Measurements from ENCODE around the gene D2HGDH.

Gene D2HGDH

DNA sequence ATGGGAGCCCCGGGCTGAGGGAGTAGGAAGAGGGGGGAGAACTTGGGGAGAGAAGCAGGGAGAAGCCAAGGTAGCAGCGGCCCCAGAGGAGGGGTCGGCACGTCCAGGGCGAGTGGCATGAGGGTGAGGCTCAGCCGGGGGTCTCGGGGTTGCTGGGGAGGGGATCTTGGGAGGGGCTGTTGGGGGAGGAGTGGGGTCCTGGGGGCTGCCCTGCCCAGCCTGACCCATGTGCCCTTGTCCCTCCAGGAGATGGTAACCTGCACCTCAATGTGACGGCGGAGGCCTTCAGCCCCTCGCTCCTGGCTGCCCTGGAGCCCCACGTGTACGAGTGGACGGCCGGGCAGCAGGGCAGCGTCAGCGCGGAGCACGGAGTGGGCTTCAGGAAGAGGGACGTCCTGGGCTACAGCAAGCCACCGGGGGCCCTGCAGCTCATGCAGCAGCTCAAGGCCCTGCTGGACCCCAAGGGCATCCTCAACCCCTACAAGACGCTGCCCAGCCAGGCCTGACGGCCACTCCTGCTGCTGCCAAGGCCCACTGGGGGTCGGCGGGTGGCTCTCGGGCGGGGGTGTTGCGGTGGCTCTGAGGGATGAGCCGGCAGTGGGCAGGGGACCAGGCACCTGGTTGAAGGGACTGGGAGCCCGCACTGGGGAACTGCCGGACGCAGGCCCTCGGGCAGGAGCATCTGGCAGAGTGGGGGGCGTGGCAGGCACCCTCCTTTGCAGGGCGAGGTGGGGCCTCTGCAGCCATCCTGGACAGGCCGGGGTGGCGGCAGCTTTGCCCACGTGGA is 33.2 kb downstream of the D2HGDH start:
- no peak overlapping the region for H3K27ac ChIP-seq (ENCODE audit: insufficient read depth in 1 of 2, low read depth in 1 of 2, low read length in 2 of 2, poor library complexity in 1 of 2, severe bottlenecking in 2 of 2)

DNA sequence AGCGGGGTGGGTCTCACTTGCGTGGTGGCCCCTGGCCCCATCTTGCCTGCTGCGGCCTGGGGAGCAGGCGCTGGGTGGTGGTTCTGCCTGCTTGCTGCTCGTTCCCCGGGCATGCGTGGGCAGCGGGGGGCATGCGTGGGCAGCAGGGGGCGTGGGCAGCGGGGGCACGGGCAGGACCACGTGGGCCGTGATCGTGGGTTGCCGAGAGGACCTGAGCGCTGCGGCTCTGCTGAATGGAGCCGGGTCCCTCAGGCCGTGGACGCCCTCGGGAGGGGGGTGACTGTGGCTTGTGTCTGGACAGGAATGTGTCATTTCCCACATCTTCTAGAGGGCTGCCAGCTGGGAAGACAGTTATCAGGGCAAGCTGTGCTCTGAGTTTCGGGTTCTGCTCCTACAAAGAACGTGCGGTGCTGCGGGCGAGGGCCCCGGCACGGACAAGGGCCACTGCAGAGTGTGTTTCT is 33.9 kb downstream of the D2HGDH start:
- ChIA-PET CTCF (no interaction called here), POLR2A (no interaction called here)
- DNase-seq = no peak
- Histone ChIP-seq H3K27me3 (replicated peaks in 2 of 5; ENCODE audit: control insufficient read depth in 4 of 5, insufficient read depth in 5 of 5, low read length in 4 of 5) (no peaks in the 10 kb centered on the region), H3K36me3 (ENCODE audit: control insufficient read depth in 4 of 4, insufficient read depth in 4 of 4, low read length in 3 of 4) (peaks cover 0 to 9% (median 3%) of the 10 kb centered on the region in 4 experiments), H3K4me1 (ENCODE audit: control extremely low read depth in 1 of 4, control insufficient read depth in 4 of 4, insufficient read depth in 4 of 4, low read length in 3 of 4) (peaks cover 0 to 25% (median 2%) of the 10 kb centered on the region in 4 experiments), H3K4me3 (ENCODE audit: control insufficient read depth in 1 of 7, extremely low read depth in 1 of 7, insufficient read depth in 4 of 7, low read depth in 2 of 7, low read length in 6 of 7) (no peak overlapping the region), H3K27ac (ENCODE audit: insufficient read depth in 1 of 2, low read depth in 1 of 2, low read length in 2 of 2, poor library complexity in 1 of 2, severe bottlenecking in 2 of 2) (no peak overlapping the region), H3K9me3 (ENCODE audit: control extremely low read depth in 1 of 5, control insufficient read depth in 4 of 5, insufficient read depth in 2 of 5, low read depth in 1 of 5, low read length in 4 of 5) (no peaks in the 10 kb centered on the region)
- WGBS (ENCODE audit: insufficient coverage) = 94% methylated on average over 24 of the region's 29 CpGs

More for the DNA sequence above, 33.2 kb downstream of the D2HGDH start:
- Histone ChIP-seq H3K4me3 (ENCODE audit: control insufficient read depth in 1 of 7, extremely low read depth in 1 of 7, insufficient read depth in 4 of 7, low read depth in 2 of 7, low read length in 6 of 7) (no peak overlapping the region), H3K9me3 (ENCODE audit: control extremely low read depth in 1 of 5, control insufficient read depth in 4 of 5, insufficient read depth in 2 of 5, low read depth in 1 of 5, low read length in 4 of 5) (no peaks in the 10 kb centered on the region), H3K36me3 (ENCODE audit: control insufficient read depth in 4 of 4, insufficient read depth in 4 of 4, low read length in 3 of 4) (peaks cover 0 to 9% (median 3%) of the 10 kb centered on the region in 4 experiments), H3K4me1 (ENCODE audit: control extremely low read depth in 1 of 4, control insufficient read depth in 4 of 4, insufficient read depth in 4 of 4, low read length in 3 of 4) (peaks cover 0 to 26% (median 2%) of the 10 kb centered on the region in 4 experiments), H3K27me3 (replicated peaks in 2 of 5; ENCODE audit: control insufficient read depth in 4 of 5, insufficient read depth in 5 of 5, low read length in 4 of 5) (no peaks in the 10 kb centered on the region)
- CTCF ChIA-PET = no interaction called here
- POLR2A ChIA-PET = no interaction called here
- WGBS (ENCODE audit: insufficient coverage) = 97% methylated on average over 30 of the region's 37 CpGs
- no peak for DNase-seq

DNA sequence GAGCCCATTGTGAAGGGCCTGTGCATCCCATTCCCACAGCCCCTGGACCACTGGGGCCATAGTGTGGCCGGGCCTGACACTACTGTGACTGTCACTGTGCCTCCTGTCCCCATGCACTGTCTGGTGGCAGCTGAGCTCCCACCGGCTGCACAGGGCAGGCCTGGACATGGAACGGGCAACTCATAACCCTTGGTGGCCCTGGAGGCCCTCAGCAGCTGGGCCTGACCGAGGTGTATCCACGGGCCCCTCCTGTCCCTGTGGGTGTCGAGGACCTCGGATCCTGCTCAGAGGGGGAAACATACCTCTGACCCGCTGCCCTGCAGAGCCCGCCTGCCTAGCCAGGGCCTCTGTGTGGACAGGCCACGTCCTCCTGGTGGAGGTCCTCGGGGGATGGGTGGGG is 34.4 kb downstream of the D2HGDH start:
- CTCF ChIA-PET = no interaction called here
- Histone ChIP-seq H3K27ac (ENCODE audit: insufficient read depth in 1 of 2, low read depth in 1 of 2, low read length in 2 of 2, poor library complexity in 1 of 2, severe bottlenecking in 2 of 2) (no peak overlapping the region), H3K36me3 (ENCODE audit: control insufficient read depth in 4 of 4, insufficient read depth in 4 of 4, low read length in 3 of 4) (peaks cover 0 to 9% (median under 1%) of the 10 kb centered on the region in 4 experiments), H3K9me3 (ENCODE audit: control extremely low read depth in 1 of 5, control insufficient read depth in 4 of 5, insufficient read depth in 2 of 5, low read depth in 1 of 5, low read length in 4 of 5) (no peaks in the 10 kb centered on the region), H3K27me3 (replicated peaks in 2 of 5; ENCODE audit: control insufficient read depth in 4 of 5, insufficient read depth in 5 of 5, low read length in 4 of 5) (no peaks in the 10 kb centered on the region), H3K4me1 (ENCODE audit: control extremely low read depth in 1 of 4, control insufficient read depth in 4 of 4, insufficient read depth in 4 of 4, low read length in 3 of 4) (peaks cover 0 to 19% (median 2%) of the 10 kb centered on the region in 4 experiments), H3K4me3 (ENCODE audit: control insufficient read depth in 1 of 7, extremely low read depth in 1 of 7, insufficient read depth in 4 of 7, low read depth in 2 of 7, low read length in 6 of 7) (no peak overlapping the region)
- WGBS (ENCODE audit: insufficient coverage) = 95% methylated on average over 10 of the region's 11 CpGs
- POLR2A ChIA-PET = no interaction called here
- no peak for DNase-seq

DNA sequence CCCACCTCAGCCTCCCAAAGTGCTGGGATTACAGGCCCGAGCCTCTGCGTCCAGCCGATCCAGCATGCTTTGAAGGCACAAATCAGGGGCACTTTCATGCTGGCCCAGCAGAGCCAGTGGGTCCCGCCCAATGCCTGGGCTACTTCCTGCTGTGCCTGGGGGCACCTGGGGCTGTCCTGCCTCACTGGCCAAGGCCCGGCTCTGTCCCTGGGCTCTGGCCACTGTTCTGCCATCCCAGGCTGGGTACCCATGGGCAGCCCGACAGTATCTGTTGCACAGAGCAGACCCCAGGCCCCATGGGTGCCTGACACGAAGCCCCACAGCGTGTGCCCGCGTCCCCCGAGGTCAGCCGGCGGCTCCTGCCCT is 35.4 kb downstream of the D2HGDH start:
- Histone ChIP-seq H3K36me3 (ENCODE audit: control insufficient read depth in 4 of 4, insufficient read depth in 4 of 4, low read length in 3 of 4) (peaks cover 0 to 9% (median under 1%) of the 10 kb centered on the region in 4 experiments), H3K4me1 (ENCODE audit: control extremely low read depth in 1 of 4, control insufficient read depth in 4 of 4, insufficient read depth in 4 of 4, low read length in 3 of 4) (peaks cover 0 to 16% (median 5%) of the 10 kb centered on the region in 4 experiments), H3K9me3 (ENCODE audit: control extremely low read depth in 1 of 5, control insufficient read depth in 4 of 5, insufficient read depth in 2 of 5, low read depth in 1 of 5, low read length in 4 of 5) (no peaks in the 10 kb centered on the region), H3K27ac (ENCODE audit: insufficient read depth in 1 of 2, low read depth in 1 of 2, low read length in 2 of 2, poor library complexity in 1 of 2, severe bottlenecking in 2 of 2) (no peak overlapping the region), H3K4me3 (ENCODE audit: control insufficient read depth in 1 of 7, extremely low read depth in 1 of 7, insufficient read depth in 4 of 7, low read depth in 2 of 7, low read length in 6 of 7) (no peak overlapping the region), H3K27me3 (replicated peaks in 2 of 5; ENCODE audit: control insufficient read depth in 4 of 5, insufficient read depth in 5 of 5, low read length in 4 of 5) (no peaks in the 10 kb centered on the region)
- no peak for DNase-seq
- 91% methylated on average over 13 of the region's 13 CpGs for WGBS (ENCODE audit: insufficient coverage)
- POLR2A ChIA-PET = no interaction called here
- CTCF ChIA-PET = no interaction called here

DNA sequence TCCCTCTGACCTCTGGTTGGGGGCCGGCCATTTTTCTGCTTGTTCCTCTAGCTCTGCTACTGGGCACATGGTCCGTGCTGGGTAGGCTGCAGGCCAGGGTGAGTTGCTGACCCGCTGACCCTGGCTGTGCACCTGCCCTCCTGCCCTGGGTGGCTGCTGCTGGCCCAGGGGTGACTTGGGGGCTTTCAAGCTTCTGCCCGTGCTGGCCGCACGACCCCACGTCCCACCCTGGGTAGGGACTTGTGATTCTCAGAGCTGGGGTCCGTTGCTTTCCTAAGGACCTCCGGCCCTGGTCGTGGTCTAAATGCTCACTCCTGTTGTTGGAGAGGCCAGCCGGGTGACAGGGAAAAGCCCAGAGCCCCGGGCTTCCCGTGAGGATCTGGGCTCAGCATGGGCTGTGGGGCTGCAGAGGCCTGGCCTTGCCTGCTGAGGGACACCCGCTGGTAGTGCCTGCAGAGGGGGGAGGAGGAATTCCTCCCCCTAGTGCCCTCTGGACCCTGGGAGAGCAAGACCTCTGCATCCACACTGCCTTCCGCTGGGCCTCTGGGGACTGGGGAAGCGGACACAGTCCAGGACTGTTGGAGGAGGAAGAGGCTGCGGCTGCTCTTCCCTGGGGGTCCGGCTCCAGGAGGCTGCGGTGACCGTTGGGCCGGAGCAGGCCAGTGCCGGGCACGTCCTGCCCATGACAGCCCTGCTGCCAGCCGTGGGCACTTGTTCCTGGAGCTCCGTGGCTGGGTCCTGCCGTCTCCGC is 35.9 kb downstream of the D2HGDH start:
- CTCF ChIA-PET = no interaction called here
- POLR2A ChIA-PET = no interaction called here
- WGBS (ENCODE audit: insufficient coverage) = 91% methylated on average over 26 of the region's 27 CpGs
- H3K4me1 ChIP-seq (ENCODE audit: control extremely low read depth in 1 of 4, control insufficient read depth in 4 of 4, insufficient read depth in 4 of 4, low read length in 3 of 4) = peaks cover 0 to 16% (median 9%) of the 10 kb centered on the region in 4 experiments
- no peak overlapping the region for H3K27ac ChIP-seq (ENCODE audit: insufficient read depth in 1 of 2, low read depth in 1 of 2, low read length in 2 of 2, poor library complexity in 1 of 2, severe bottlenecking in 2 of 2)
- H3K36me3 ChIP-seq (ENCODE audit: control insufficient read depth in 4 of 4, insufficient read depth in 4 of 4, low read length in 3 of 4) = peaks cover 0 to 9% (median under 1%) of the 10 kb centered on the region in 4 experiments
- H3K9me3 ChIP-seq (ENCODE audit: control extremely low read depth in 1 of 5, control insufficient read depth in 4 of 5, insufficient read depth in 2 of 5, low read depth in 1 of 5, low read length in 4 of 5) = no peaks in the 10 kb centered on the region
- no peak overlapping the region for H3K4me3 ChIP-seq (ENCODE audit: control insufficient read depth in 1 of 7, extremely low read depth in 1 of 7, insufficient read depth in 4 of 7, low read depth in 2 of 7, low read length in 6 of 7)
- no peak for DNase-seq
- H3K27me3 ChIP-seq (replicated peaks in 2 of 5; ENCODE audit: control insufficient read depth in 4 of 5, insufficient read depth in 5 of 5, low read length in 4 of 5) = no peaks in the 10 kb centered on the region

DNA sequence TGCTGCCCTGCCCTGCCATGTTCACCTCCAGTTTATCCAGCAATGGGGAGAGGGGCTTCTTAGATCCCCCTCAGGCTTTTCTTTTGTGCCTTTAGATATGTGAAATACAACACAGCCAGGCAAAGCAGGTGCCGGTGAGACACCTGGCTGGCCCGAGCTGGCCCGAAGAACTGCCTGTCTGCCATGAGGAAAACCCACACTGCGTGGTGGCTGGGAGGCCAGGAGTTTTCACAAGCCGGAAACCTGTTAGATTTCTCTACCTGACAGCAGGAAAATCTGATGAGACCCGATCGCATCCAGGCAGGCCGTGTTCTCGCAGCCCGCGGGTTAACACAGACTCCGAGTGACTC is 36.5 kb downstream of the D2HGDH start:
- POLR2A ChIA-PET = no interaction called here
- DNase-seq = no peak
- no peaks in the 10 kb centered on the region for H3K9me3 ChIP-seq (ENCODE audit: control extremely low read depth in 1 of 5, control insufficient read depth in 4 of 5, insufficient read depth in 2 of 5, low read depth in 1 of 5, low read length in 4 of 5)
- no peaks in the 10 kb centered on the region for H3K27me3 ChIP-seq (replicated peaks in 2 of 5; ENCODE audit: control insufficient read depth in 4 of 5, insufficient read depth in 5 of 5, low read length in 4 of 5)
- no peak overlapping the region for H3K27ac ChIP-seq (ENCODE audit: insufficient read depth in 1 of 2, low read depth in 1 of 2, low read length in 2 of 2, poor library complexity in 1 of 2, severe bottlenecking in 2 of 2)
- H3K36me3 ChIP-seq (ENCODE audit: control insufficient read depth in 4 of 4, insufficient read depth in 4 of 4, low read length in 3 of 4) = peaks cover 0 to 9% (median under 1%) of the 10 kb centered on the region in 4 experiments
- 97% methylated on average over 12 of the region's 12 CpGs for WGBS (ENCODE audit: insufficient coverage)
- CTCF ChIA-PET = no interaction called here
- peaks cover 0 to 16% (median 9%) of the 10 kb centered on the region in 4 experiments for H3K4me1 ChIP-seq (ENCODE audit: control extremely low read depth in 1 of 4, control insufficient read depth in 4 of 4, insufficient read depth in 4 of 4, low read length in 3 of 4)
- no peak overlapping the region for H3K4me3 ChIP-seq (ENCODE audit: control insufficient read depth in 1 of 7, extremely low read depth in 1 of 7, insufficient read depth in 4 of 7, low read depth in 2 of 7, low read length in 6 of 7)
